Islet precursor cell (in vitro differentiated cells): ENCODE data around the gene AIM2.

ENCODE experiments used
- DNase-seq: peaks from one replicate; pipeline ENCODE4 v3.0.0-alpha.2; 2018

AIM2 gene

DNA sequence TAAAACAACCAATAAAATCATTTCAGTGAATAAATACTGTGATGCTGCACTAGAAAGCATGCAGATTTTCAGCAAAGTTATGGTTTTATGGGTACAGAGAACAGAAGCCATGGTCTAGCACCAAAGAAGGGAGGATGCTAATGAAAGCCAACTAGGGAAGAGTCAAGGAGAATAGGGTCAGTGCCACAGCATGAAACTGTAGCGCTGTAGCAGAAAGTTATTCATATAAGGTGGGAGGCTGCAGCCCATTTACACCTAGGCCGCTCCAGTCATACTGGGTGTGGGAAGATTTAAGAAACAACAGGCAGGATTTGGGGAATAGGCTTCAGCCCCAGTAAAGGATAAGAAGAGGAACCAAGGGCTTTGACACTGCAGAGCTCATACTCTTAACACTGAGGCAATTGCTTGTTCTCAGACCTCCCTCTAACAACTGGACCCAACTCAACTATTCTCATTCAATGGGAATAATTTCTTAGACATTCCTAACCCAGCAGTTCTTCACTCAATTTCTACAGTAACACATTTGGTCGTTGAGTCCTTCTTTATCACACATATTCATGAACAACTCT lies 62.5 kb downstream of the AIM2 start:
- no peak for DNase-seq

DNA sequence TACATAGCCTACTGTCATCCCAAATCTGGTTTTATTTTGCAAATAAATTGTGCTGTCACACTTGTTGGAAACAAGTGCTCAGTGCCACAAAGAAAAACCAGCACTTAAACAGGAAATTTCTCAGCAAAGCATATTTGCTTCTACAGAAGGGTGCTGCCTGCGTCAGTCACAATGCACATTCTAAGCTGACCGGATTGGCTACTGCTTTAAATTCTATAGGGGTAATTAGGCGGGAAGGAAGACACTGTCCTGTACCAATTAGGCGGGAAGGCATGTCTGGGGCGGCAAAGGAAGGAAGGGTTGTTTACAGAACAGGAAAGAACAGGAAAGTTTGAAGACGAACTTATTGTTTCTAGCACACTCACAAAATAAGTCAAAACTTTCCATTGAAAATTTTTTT lies 64.1 kb downstream of the AIM2 start:
- no peak for DNase-seq
